ENCODE data around the gene COQ2.

Gene COQ2

DNA sequence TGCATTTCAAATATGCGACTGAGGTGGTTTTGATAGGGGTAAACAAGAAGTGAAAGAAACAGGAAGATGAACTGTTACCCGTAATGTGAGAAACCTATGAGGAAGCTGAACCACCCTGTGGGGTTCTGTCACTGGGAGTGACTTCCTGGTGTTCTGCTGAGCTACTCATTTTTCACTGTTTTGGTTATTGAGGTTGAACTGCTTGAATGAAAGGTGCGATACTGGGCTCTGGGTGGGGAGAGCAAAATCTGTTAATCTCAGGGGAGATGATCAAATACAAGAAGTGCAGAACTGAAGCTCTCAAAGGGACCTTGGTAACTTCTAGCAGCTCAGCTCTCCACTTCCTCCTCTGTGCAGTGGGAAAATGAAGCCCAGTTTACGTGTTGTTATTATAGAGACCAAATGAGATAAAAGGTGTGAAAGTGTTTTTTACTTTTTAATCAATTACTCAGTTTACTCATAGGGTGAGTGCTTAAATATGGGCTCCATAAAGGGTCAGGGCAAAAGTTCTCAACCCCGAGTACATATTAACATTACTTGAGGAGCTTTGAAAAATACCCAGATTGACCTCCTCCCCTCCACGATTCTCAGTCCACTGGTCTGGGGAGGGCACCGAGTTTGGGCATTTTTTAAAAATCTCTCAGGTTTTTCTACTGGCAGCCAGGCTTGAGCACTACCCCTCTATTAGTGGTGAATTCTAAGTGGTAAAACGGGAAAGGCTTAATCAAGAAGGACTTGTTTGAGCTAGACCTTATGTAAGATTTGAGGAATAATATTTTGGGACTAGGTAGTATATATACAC lies 66.7 kb downstream of the COQ2 start:
- peaks cover 90% of the 10 kb centered on the region for H3K4me1 ChIP-seq (ENCODE audit: control insufficient read depth, low read length)
- no peak for TF ChIP-seq EZH2phosphoT487 (IDR thresholded peaks at IDR 0.05; ENCODE audit: borderline replicate concordance, low read length)
- TF ChIP-seq, protein P1, sequence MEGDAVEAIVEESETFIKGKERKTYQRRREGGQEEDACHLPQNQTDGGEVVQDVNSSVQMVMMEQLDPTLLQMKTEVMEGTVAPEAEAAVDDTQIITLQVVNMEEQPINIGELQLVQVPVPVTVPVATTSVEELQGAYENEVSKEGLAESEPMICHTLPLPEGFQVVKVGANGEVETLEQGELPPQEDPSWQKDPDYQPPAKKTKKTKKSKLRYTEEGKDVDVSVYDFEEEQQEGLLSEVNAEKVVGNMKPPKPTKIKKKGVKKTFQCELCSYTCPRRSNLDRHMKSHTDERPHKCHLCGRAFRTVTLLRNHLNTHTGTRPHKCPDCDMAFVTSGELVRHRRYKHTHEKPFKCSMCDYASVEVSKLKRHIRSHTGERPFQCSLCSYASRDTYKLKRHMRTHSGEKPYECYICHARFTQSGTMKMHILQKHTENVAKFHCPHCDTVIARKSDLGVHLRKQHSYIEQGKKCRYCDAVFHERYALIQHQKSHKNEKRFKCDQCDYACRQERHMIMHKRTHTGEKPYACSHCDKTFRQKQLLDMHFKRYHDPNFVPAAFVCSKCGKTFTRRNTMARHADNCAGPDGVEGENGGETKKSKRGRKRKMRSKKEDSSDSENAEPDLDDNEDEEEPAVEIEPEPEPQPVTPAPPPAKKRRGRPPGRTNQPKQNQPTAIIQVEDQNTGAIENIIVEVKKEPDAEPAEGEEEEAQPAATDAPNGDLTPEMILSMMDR (IDR thresholded peaks at IDR 0.05; ENCODE audit: low read depth, low read length, poor library complexity, severe bottlenecking), result no peak
- no peaks in the 10 kb centered on the region for H3K36me3 ChIP-seq (ENCODE audit: control insufficient read depth, low read length)
- peak overlapping the region; percentile 69 for H3K4me2 ChIP-seq (ENCODE audit: low read length)
- peaks cover 14% of the 10 kb centered on the region; the same call in 1 of the 2 replicates for H3F3A ChIP-seq (ENCODE audit: control insufficient read depth, insufficient read depth)
- no peaks in the 10 kb centered on the region for H3K27me3 ChIP-seq (ENCODE audit: control insufficient read depth, low read length)
- H3K9me3 ChIP-seq (ENCODE audit: control insufficient read depth, insufficient read depth, low read length), result peaks cover 9% of the 10 kb centered on the region
- H3K4me3 ChIP-seq (ENCODE audit: low read length), result peak overlapping the region; percentile 56
- no peaks in the 10 kb centered on the region for H3K79me2 ChIP-seq (ENCODE audit: control insufficient read depth, low read length)
- peak overlapping the region; percentile 80 for H3K27ac ChIP-seq (ENCODE audit: low read depth, low read length)
- no peaks in the 10 kb centered on the region for H4K20me1 ChIP-seq (ENCODE audit: control insufficient read depth, insufficient read depth, low read depth, low read length)
- H3K9me2 ChIP-seq (replicated peaks; ENCODE audit: control insufficient read depth, low read length), result no peaks in the 10 kb centered on the region

DNA sequence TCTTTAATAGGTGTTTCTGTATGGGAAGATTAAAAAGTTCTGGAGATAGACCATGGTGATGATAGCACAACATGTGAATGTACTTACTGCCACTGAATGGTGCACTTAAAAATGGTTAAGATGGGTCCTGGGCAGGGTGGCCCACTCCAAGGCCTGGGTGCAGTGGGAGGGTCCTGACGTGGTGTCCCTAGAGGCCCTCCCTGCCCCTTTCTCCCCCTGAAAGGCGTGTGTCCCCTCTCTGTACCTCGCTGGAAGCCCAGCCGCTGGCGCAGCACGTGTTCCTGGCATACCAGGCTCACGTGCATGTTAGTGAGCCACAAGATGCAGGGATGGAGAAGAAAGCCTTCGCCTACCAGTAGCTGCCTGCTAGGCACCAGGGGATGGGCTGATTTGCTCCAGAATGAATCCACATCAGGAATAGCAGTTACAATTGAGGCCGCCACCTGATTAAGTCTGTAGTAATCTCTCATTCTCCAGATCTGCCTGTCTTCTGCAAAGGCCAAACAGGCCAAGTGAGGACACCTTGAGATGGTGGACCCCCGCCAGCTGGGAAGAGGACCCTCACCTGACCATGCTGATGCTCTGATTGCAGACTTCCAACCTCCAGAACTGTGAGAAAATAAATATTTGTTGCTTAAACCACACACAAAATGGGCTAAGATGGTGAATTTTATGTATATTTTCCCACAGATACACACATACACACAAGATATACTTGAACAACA lies 67.5 kb downstream of the COQ2 start:
- H4K20me1 ChIP-seq (ENCODE audit: control insufficient read depth, insufficient read depth, low read depth, low read length), result no peaks in the 10 kb centered on the region
- no peaks in the 10 kb centered on the region for H3K36me3 ChIP-seq (ENCODE audit: control insufficient read depth, low read length)
- H3K27me3 ChIP-seq (ENCODE audit: control insufficient read depth, low read length), result no peaks in the 10 kb centered on the region
- H3K79me2 ChIP-seq (ENCODE audit: control insufficient read depth, low read length), result no peaks in the 10 kb centered on the region
- H3K4me1 ChIP-seq (ENCODE audit: control insufficient read depth, low read length), result peaks cover 92% of the 10 kb centered on the region
- H3K27ac ChIP-seq (ENCODE audit: low read depth, low read length), result peak overlapping the region; percentile 80
- H3K4me3 ChIP-seq (ENCODE audit: low read length), result peak overlapping the region; percentile 56
- peaks cover 14% of the 10 kb centered on the region for H3F3A ChIP-seq (ENCODE audit: control insufficient read depth, insufficient read depth)
- H3K9me3 ChIP-seq (ENCODE audit: control insufficient read depth, insufficient read depth, low read length), result peaks cover 9% of the 10 kb centered on the region
- H3K9me2 ChIP-seq (replicated peaks; ENCODE audit: control insufficient read depth, low read length), result no peaks in the 10 kb centered on the region
- no peak for TF ChIP-seq EZH2phosphoT487 (IDR thresholded peaks at IDR 0.05; ENCODE audit: borderline replicate concordance, low read length)
- TF ChIP-seq, protein P1 (IDR thresholded peaks at IDR 0.05; ENCODE audit: low read depth, low read length, poor library complexity, severe bottlenecking), result no peak
- H3K4me2 ChIP-seq (ENCODE audit: low read length), result peak overlapping the region; percentile 69

DNA sequence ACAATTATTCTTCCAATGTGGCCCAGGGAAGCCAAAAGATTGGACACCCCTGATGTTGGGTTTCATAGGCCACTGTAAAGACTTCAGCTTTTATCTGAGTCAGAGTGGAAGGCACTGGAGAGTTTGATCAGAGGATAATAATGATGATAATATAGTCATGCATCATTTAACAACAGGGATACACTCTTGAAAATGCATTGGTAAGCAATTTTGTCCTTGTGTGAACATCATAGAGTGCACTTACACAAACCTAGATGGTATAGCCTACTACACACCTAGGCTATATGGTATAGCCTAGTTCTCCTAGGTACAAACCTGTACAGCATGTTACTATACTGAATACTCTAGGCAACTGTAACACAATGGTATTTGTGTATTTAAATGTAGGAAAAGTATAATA lies 70.5 kb downstream of the COQ2 start:
- no peak for TF ChIP-seq EZH2phosphoT487 (IDR thresholded peaks at IDR 0.05; ENCODE audit: borderline replicate concordance, low read length)
- TF ChIP-seq, protein P1 (IDR thresholded peaks at IDR 0.05; ENCODE audit: low read depth, low read length, poor library complexity, severe bottlenecking), result no peak
- peaks cover 9% of the 10 kb centered on the region for H3K9me3 ChIP-seq (ENCODE audit: control insufficient read depth, insufficient read depth, low read length)
- H3K4me1 ChIP-seq (ENCODE audit: control insufficient read depth, low read length), result peaks cover 81% of the 10 kb centered on the region
- H3K36me3 ChIP-seq (ENCODE audit: control insufficient read depth, low read length), result no peaks in the 10 kb centered on the region
- H3F3A ChIP-seq (ENCODE audit: control insufficient read depth, insufficient read depth), result peaks cover 16% of the 10 kb centered on the region
- no peak overlapping the region for H3K4me2 ChIP-seq (ENCODE audit: low read length)
- H3K27me3 ChIP-seq (ENCODE audit: control insufficient read depth, low read length), result no peaks in the 10 kb centered on the region
- H4K20me1 ChIP-seq (ENCODE audit: control insufficient read depth, insufficient read depth, low read depth, low read length), result no peaks in the 10 kb centered on the region
- H3K9me2 ChIP-seq (replicated peaks; ENCODE audit: control insufficient read depth, low read length), result no peaks in the 10 kb centered on the region
- no peaks in the 10 kb centered on the region for H3K79me2 ChIP-seq (ENCODE audit: control insufficient read depth, low read length)
- H3K4me3 ChIP-seq (ENCODE audit: low read length), result no peak overlapping the region
- H3K27ac ChIP-seq (ENCODE audit: low read depth, low read length), result no peak overlapping the region
